Trophoblast cell (in vitro differentiated cells and primary cell): ENCODE data around the gene HNRNPC.

Experiments
- DNase-seq, 2 donors: peaks; one replicate each; pipeline ENCODE4 v3.0.0-alpha.2; 2016
- H2AFZ ChIP-seq: 2 replicates; pipeline ENCODE4 v1.6.1; 2013; ENCODE audit warnings: low read length, moderate library complexity, mild to moderate bottlenecking; ENCODE audit not compliant: insufficient read depth, poor library complexity
- H2AK5ac ChIP-seq: 2 replicates; pipeline ENCODE4 v1.6.1; 2013; ENCODE audit warnings: mild to moderate bottlenecking, low read length
- H2BK120ac ChIP-seq: 2 replicates; pipeline ENCODE4 v1.6.1; 2013; ENCODE audit warnings: low read length, mild to moderate bottlenecking, moderate library complexity; ENCODE audit not compliant: insufficient read depth, poor library complexity
- H2BK12ac ChIP-seq: 2 replicates; pipeline ENCODE4 v1.6.1; 2013; ENCODE audit warnings: mild to moderate bottlenecking, low read length, moderate library complexity
- H2BK5ac ChIP-seq: 2 replicates; pipeline ENCODE4 v1.6.1; 2013; ENCODE audit warnings: low read length, low read depth, moderate library complexity, mild to moderate bottlenecking; ENCODE audit not compliant: poor library complexity
- H3K14ac ChIP-seq: 2 replicates; pipeline ENCODE4 v1.6.1; 2013; ENCODE audit warnings: mild to moderate bottlenecking, low read length
- H3K18ac ChIP-seq: 2 replicates; pipeline ENCODE4 v1.6.1; 2013; ENCODE audit warnings: mild to moderate bottlenecking, low read length
- H3K23ac ChIP-seq: 2 replicates; pipeline ENCODE4 v1.6.1; 2013; ENCODE audit warnings: low read length
- H3K27ac ChIP-seq: 2 replicates; pipeline ENCODE4 v1.5.1; 2013; ENCODE audit warnings: low read depth, mild to moderate bottlenecking, inconsistent platforms, low read length, moderate library complexity
- H3K27me3 ChIP-seq: 2 replicates; pipeline ENCODE4 v1.6.1; 2013; ENCODE audit warnings: inconsistent platforms, mild to moderate bottlenecking, low read length, moderate library complexity; ENCODE audit not compliant: insufficient read depth
- H3K36me3 ChIP-seq, 2 experiments: 1 replicate in 1 of 2; 2 replicates in 1 of 2; pipeline ENCODE4 v1.6.1; 2013; ENCODE audit warnings: low read length in 2 of 2, mild to moderate bottlenecking in 2 of 2, moderate library complexity in 1 of 2; ENCODE audit not compliant: insufficient read depth in 2 of 2, control insufficient read depth in 1 of 2
- H3K4ac ChIP-seq: 2 replicates; pipeline ENCODE4 v1.6.1; 2013; ENCODE audit warnings: low read depth, mild to moderate bottlenecking, low read length, moderate library complexity
- H3K4me1 ChIP-seq, 2 experiments: 1 replicate in 1 of 2; 2 replicates in 1 of 2; pipeline ENCODE4 v1.6.1; 2013; ENCODE audit warnings: low read length in 2 of 2, mild to moderate bottlenecking in 2 of 2, moderate library complexity in 1 of 2; ENCODE audit not compliant: insufficient read depth in 2 of 2, control insufficient read depth in 1 of 2
- H3K4me2 ChIP-seq: 2 replicates; pipeline ENCODE4 v1.6.1; 2013; ENCODE audit warnings: inconsistent platforms, mild to moderate bottlenecking, low read length, moderate library complexity
- H3K4me3 ChIP-seq: 2 replicates; pipeline ENCODE4 v1.5.1; 2013; ENCODE audit warnings: mild to moderate bottlenecking, low read depth, low read length, inconsistent platforms
- H3K79me1 ChIP-seq: one replicate; pipeline ENCODE4 v1.6.1; 2013; ENCODE audit warnings: low read length
- H3K79me2 ChIP-seq: 2 replicates; pipeline ENCODE4 v1.6.1; 2013; ENCODE audit warnings: low read length, mild to moderate bottlenecking; ENCODE audit not compliant: control insufficient read depth, insufficient read depth, poor library complexity
- H3K9ac ChIP-seq: 2 replicates; pipeline ENCODE4 v1.6.1; 2013; ENCODE audit warnings: mild to moderate bottlenecking, low read length
- H3K9me3 ChIP-seq: 2 replicates; pipeline ENCODE4 v1.6.1; 2013; ENCODE audit warnings: low read depth, mild to moderate bottlenecking, control low read depth, inconsistent platforms, low read length; ENCODE audit not compliant: insufficient read depth
- H4K12ac ChIP-seq: 2 replicates; pipeline ENCODE4 v1.6.1; 2013; ENCODE audit warnings: low read depth, mild to moderate bottlenecking, low read length, moderate library complexity
- H4K8ac ChIP-seq: 2 replicates; pipeline ENCODE4 v1.6.1; 2013; ENCODE audit warnings: low read depth, mild to moderate bottlenecking, low read length, moderate library complexity
- H4K91ac ChIP-seq: one replicate; pipeline ENCODE4 v1.6.1; 2013; ENCODE audit warnings: low read depth, mild to moderate bottlenecking, low read length, moderate library complexity
- WGBS: extraction: QIAGEN DNeasy Blood & Tissue Kit; methylation state at CpG from one replicate; pipeline ENCODE4 v1.1.7; 2013; ENCODE audit warnings: missing lambda C conversion rate; ENCODE audit not compliant: insufficient read length, insufficient coverage; ENCODE audit errors: extremely low coverage; 5-methylcytosine and 5-hydroxymethylcytosine counted together

HNRNPC gene

DNA sequence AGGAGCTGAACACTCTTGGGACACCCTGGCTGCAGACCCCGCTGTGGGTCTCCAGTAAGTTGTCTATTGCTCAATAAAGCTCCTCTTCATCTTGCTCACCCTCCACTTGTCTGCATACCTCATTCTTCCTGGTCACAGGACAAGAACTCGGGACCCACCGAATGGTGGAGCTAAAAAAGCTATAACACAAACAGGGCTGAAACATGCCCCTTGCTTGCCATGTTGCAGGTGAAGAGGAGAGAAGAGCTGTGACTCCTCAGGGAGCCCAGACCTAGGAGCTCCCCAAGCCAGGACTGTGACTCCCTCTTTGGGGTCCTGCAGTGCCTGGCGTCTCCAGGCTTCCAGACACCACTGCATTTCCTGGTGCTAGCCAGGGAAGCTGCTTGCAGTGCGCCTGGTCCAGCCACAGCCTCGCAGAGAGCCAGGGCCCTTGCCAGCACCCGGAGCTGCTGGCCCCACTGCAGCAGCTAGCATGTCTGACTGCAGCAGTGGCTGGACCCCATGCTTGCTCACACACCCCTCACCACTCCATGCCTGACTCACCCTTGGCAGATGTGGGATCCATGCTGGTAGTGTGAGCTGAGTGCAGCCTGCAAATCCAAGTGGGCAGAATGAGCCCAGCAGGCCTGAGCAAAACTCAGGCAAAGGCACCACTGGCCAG is 76.2 kb downstream of the HNRNPC start:
- H4K8ac ChIP-seq, result no peak overlapping the region
- no peaks in the 10 kb centered on the region for H3K36me3 ChIP-seq
- H3K23ac ChIP-seq, result no peak overlapping the region
- H3K14ac ChIP-seq, result no peak overlapping the region
- no peak overlapping the region for H2BK5ac ChIP-seq
- no peaks in the 10 kb centered on the region for H3K79me2 ChIP-seq
- no peak overlapping the region for H3K4me2 ChIP-seq
- no peak overlapping the region for H4K12ac ChIP-seq
- no peak overlapping the region for H2BK12ac ChIP-seq
- H2AK5ac ChIP-seq, result no peak overlapping the region
- no peak overlapping the region for H3K18ac ChIP-seq
- no peaks in the 10 kb centered on the region for H3K79me1 ChIP-seq
- no peak overlapping the region for H3K4ac ChIP-seq
- H3K27ac ChIP-seq, result no peak overlapping the region
- no peak overlapping the region for H2BK120ac ChIP-seq
- no CpG with 5 or more reads among the region's 7 CpGs for WGBS
- H3K4me1 ChIP-seq, result peaks cover 4 to 6% of the 10 kb centered on the region in 2 experiments
- no peak overlapping the region for H2AFZ ChIP-seq
- no peak overlapping the region for H3K9ac ChIP-seq
- no peak overlapping the region for H4K91ac ChIP-seq
- H3K4me3 ChIP-seq, result peak overlapping the region; percentile 7
- H3K27me3 ChIP-seq, result no peaks in the 10 kb centered on the region
- DNase-seq, result peak; percentile 33 to 45
- peaks cover 1% of the 10 kb centered on the region for H3K9me3 ChIP-seq

DNA sequence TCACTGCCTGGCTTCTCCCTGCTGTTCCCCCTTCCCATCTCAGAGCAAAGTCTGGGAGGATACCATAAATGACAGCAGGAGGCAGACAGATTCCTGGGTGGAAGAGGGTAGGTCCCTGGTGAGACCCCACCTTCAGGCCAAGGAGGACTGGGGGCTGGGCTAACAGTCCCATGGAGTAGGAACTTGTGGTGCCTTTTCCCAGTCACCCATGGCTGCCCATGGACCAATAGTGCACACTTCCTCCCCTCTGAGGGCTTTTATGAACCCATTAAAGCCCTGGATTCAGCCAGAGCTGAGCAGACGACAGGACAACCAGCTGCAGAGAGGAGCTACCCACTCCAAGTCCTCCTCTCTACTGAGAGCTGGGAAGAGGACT is 76.8 kb downstream of the HNRNPC start:
- H2BK5ac ChIP-seq, result no peak overlapping the region
- no peak overlapping the region for H3K27ac ChIP-seq
- no peak overlapping the region for H3K4me3 ChIP-seq
- no peak overlapping the region for H3K9ac ChIP-seq
- no peak overlapping the region for H4K91ac ChIP-seq
- H2AFZ ChIP-seq, result no peak overlapping the region
- no peak overlapping the region for H4K12ac ChIP-seq
- H3K4me1 ChIP-seq, result peaks cover 4 to 6% of the 10 kb centered on the region in 2 experiments
- no peak overlapping the region for H3K23ac ChIP-seq
- H3K18ac ChIP-seq, result no peak overlapping the region
- WGBS, result no CpG with 5 or more reads among the region's 1 CpG
- H3K79me1 ChIP-seq, result no peaks in the 10 kb centered on the region
- DNase-seq, result no peak
- H4K8ac ChIP-seq, result no peak overlapping the region
- no peaks in the 10 kb centered on the region for H3K27me3 ChIP-seq
- no peaks in the 10 kb centered on the region for H3K36me3 ChIP-seq
- no peak overlapping the region for H3K4ac ChIP-seq
- H3K9me3 ChIP-seq, result peaks cover 4% of the 10 kb centered on the region
- no peak overlapping the region for H2BK12ac ChIP-seq
- no peaks in the 10 kb centered on the region for H3K79me2 ChIP-seq
- H2AK5ac ChIP-seq, result no peak overlapping the region
- no peak overlapping the region for H3K14ac ChIP-seq
- no peak overlapping the region for H3K4me2 ChIP-seq
- H2BK120ac ChIP-seq, result no peak overlapping the region

DNA sequence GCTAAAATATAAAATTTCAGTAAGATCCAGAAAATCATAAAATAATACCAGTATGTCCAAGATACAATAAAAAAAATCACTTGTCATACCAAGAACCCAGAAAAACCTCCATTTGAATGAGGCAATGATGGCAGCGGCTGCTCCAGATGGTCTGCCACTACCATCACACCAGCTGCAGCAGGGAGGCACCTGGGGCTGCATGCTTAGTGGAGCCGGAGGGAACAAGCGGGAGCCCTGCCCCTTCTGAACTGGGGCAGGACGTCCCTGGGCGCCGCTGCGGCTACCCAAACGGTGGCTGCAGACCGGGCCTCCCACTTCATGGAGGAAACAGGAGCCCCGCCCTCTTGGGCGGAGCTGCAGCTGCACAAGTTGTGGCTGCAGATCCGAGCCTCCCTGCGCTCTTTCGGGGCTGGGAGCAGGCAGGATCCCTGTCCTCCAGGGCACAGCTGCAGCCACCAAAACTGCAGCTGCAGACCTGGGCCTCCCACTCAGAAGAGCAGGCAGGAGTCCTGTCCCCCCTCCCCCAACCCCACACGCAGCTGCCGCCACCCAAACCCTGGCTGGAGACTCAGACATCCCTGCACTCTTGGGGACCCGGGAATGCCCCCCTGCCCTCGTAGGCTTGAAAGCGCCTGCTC is 77.3 kb downstream of the HNRNPC start:
- H3K4me3 ChIP-seq, result no peak overlapping the region
- H4K8ac ChIP-seq, result no peak overlapping the region
- peaks cover 4% of the 10 kb centered on the region for H3K9me3 ChIP-seq
- H3K4me2 ChIP-seq, result peak overlapping the region; percentile 20
- no peak overlapping the region for H4K91ac ChIP-seq
- WGBS, result no CpG with 5 or more reads among the region's 19 CpGs
- no peak overlapping the region for H3K27ac ChIP-seq
- H2AK5ac ChIP-seq, result no peak overlapping the region
- H3K23ac ChIP-seq, result no peak overlapping the region
- no peak overlapping the region for H3K18ac ChIP-seq
- H3K27me3 ChIP-seq, result no peaks in the 10 kb centered on the region
- H2BK5ac ChIP-seq, result no peak overlapping the region
- H3K4ac ChIP-seq, result no peak overlapping the region
- H4K12ac ChIP-seq, result no peak overlapping the region
- no peak overlapping the region for H2BK12ac ChIP-seq
- no peaks in the 10 kb centered on the region for H3K79me1 ChIP-seq
- no peaks in the 10 kb centered on the region for H3K79me2 ChIP-seq
- no peak overlapping the region for H3K9ac ChIP-seq
- no peaks in the 10 kb centered on the region for H3K36me3 ChIP-seq
- no peak overlapping the region for H3K14ac ChIP-seq
- DNase-seq, result peak; percentile 69 to 80
- H3K4me1 ChIP-seq, result peaks cover 4 to 6% of the 10 kb centered on the region in 2 experiments
- H2BK120ac ChIP-seq, result no peak overlapping the region
- H2AFZ ChIP-seq, result peak overlapping the region; percentile 69

DNA sequence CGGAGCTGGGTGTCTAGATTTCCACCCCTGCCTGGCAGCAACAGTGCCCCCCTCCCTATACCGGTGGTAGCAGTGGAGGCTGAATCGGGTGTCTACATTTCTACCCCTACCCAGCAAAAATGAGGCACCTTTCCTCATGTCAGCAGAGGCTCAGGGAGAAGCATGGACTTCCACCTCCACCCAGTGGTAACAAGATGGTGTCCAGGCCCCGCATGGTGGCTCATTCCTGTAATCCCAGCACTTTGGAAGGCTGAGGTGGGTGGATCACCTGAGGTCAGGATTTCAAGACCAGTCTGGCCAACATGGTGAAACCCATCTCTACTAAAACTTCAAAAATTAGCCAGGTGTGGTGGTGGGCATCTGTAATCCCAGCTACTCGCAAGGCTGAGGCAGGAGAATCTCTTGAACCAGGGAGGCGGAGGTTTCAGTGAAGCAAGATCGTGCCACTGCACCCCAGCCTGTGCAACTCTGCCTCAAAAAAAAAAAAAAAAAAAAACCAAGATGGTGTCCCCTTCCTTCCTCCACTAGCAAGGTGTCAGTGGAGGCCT is 77.9 kb downstream of the HNRNPC start:
- no CpG with 5 or more reads among the region's 7 CpGs for WGBS

More for the DNA sequence above, 77.9 kb downstream of the HNRNPC start:
- Histone ChIP-seq H4K91ac (no peak overlapping the region), H3K4me1 (peaks cover 4 to 6% of the 10 kb centered on the region in 2 experiments), H3K23ac (no peak overlapping the region), H3K9me3 (peaks cover 4% of the 10 kb centered on the region), H2BK5ac (no peak overlapping the region), H3K18ac (no peak overlapping the region), H3K27ac (no peak overlapping the region), H3K79me2 (no peaks in the 10 kb centered on the region), H3K4ac (no peak overlapping the region), H3K4me2 (no peak overlapping the region), H3K9ac (no peak overlapping the region), H2AK5ac (no peak overlapping the region), H2BK120ac (no peak overlapping the region), H3K14ac (no peak overlapping the region), H3K27me3 (no peaks in the 10 kb centered on the region), H4K8ac (no peak overlapping the region), H4K12ac (no peak overlapping the region), H2BK12ac (no peak overlapping the region), H2AFZ (no peak overlapping the region), H3K79me1 (no peaks in the 10 kb centered on the region), H3K4me3 (no peak overlapping the region), H3K36me3 (no peaks in the 10 kb centered on the region)
- no peak for DNase-seq
